ENCODE measurements around the gene CUBN. TPM values are rescaled to one million over a fixed set of nuclear protein-coding genes. Genes with fewer than 3 reads are reported as not detected.
"Not testable (repeated sequence)": the region's sequence is repeated elsewhere in the genome, so short reads cannot be mapped to it uniquely, and the experiment has no call there.

CUBN gene
- total RNA-seq, 3 donors from 2014 or later, result 0.14 to 0.26 (median 0.25) TPM

GRCh38 chr10:16853809-16854208 is 275.8 kb downstream of the CUBN start:
- Mint-ChIP-seq H3K4me3 (no peak overlapping the region), H3K27me3 (ENCODE audit: low read depth) (no peaks in the 10 kb centered on the region), H3K9me3 (no peaks in the 10 kb centered on the region), H3K36me3 (ENCODE audit: insufficient read depth) (no peaks in the 10 kb centered on the region), H3K4me1 (ENCODE audit: low read depth) (no peaks in the 10 kb centered on the region)
- ATAC-seq (no peak), DNase-seq (no peak)

- H3K36me3 Mint-ChIP-seq (ENCODE audit: insufficient read depth), result no peaks in the 10 kb centered on the region
- no peaks in the 10 kb centered on the region for H3K9me3 Mint-ChIP-seq
- H3K4me3 Mint-ChIP-seq, result no peak overlapping the region
- H3K27me3 Mint-ChIP-seq (ENCODE audit: low read depth), result no peaks in the 10 kb centered on the region
- no peaks in the 10 kb centered on the region for H3K4me1 Mint-ChIP-seq (ENCODE audit: low read depth)
- ATAC-seq (no peak), DNase-seq (no peak)
These were observed 276.4 kb downstream of the CUBN start for GRCh38 chr10:16853201-16853600.

- Mint-ChIP-seq H3K27me3 (ENCODE audit: low read depth) (no peaks in the 10 kb centered on the region), H3K36me3 (ENCODE audit: insufficient read depth) (no peaks in the 10 kb centered on the region), H3K9me3 (no peaks in the 10 kb centered on the region), H3K4me1 (ENCODE audit: low read depth) (no peaks in the 10 kb centered on the region), H3K4me3 (no peak overlapping the region)
- DNase-seq (no peak), ATAC-seq (no peak)
These were observed 277.0 kb downstream of the CUBN start for GRCh38 chr10:16852624-16853023.

GRCh38 chr10:16848562-16849154 is 281.0 kb downstream of the CUBN start:
- no peak overlapping the region for H3K4me3 Mint-ChIP-seq
- ATAC-seq (no peak), DNase-seq (no peak)
- H3K36me3 Mint-ChIP-seq (ENCODE audit: insufficient read depth), result no peaks in the 10 kb centered on the region
- H3K4me1 Mint-ChIP-seq (ENCODE audit: low read depth), result no peaks in the 10 kb centered on the region
- no peaks in the 10 kb centered on the region for H3K27me3 Mint-ChIP-seq (ENCODE audit: low read depth)
- no peaks in the 10 kb centered on the region for H3K9me3 Mint-ChIP-seq

GRCh38 chr10:16847644-16848043 is 282.0 kb downstream of the CUBN start:
- H3K36me3 Mint-ChIP-seq (ENCODE audit: insufficient read depth), result no peaks in the 10 kb centered on the region
- no peaks in the 10 kb centered on the region for H3K9me3 Mint-ChIP-seq
- H3K27me3 Mint-ChIP-seq (ENCODE audit: low read depth), result no peaks in the 10 kb centered on the region
- no peak overlapping the region for H3K4me3 Mint-ChIP-seq
- H3K4me1 Mint-ChIP-seq (ENCODE audit: low read depth), result peaks cover 5% of the 10 kb centered on the region
- DNase-seq (no peak), ATAC-seq (no peak)

GRCh38 chr10:16845248-16845647 is 284.4 kb downstream of the CUBN start:
- Mint-ChIP-seq H3K4me1 (ENCODE audit: low read depth) (peaks cover 5% of the 10 kb centered on the region), H3K36me3 (ENCODE audit: insufficient read depth) (peaks cover 2% of the 10 kb centered on the region), H3K27me3 (ENCODE audit: low read depth) (no peaks in the 10 kb centered on the region), H3K4me3 (no peak overlapping the region), H3K9me3 (no peaks in the 10 kb centered on the region)
- DNase-seq (no peak), ATAC-seq (no peak)

GRCh38 chr10:16843252-16843870 is 286.2 kb downstream of the CUBN start:
- H3K4me3 Mint-ChIP-seq, result no peak overlapping the region
- no peak for DNase-seq
- peaks cover 2% of the 10 kb centered on the region for H3K36me3 Mint-ChIP-seq (ENCODE audit: insufficient read depth)
- peak; percentile 37 to 70 for ATAC-seq
- no peaks in the 10 kb centered on the region for H3K27me3 Mint-ChIP-seq (ENCODE audit: low read depth)
- peaks cover 5% of the 10 kb centered on the region for H3K4me1 Mint-ChIP-seq (ENCODE audit: low read depth)
- no peaks in the 10 kb centered on the region for H3K9me3 Mint-ChIP-seq

GRCh38 chr10:16835228-16835627 is 294.4 kb downstream of the CUBN start:
- no peaks in the 10 kb centered on the region for H3K27me3 Mint-ChIP-seq (ENCODE audit: low read depth)
- peaks cover 8% of the 10 kb centered on the region for H3K4me1 Mint-ChIP-seq (ENCODE audit: low read depth)
- no peaks in the 10 kb centered on the region for H3K9me3 Mint-ChIP-seq
- DNase-seq, result peak; percentile 34
- peak; percentile 78 to 89 for ATAC-seq
- peak overlapping the region; percentile 48 for H3K4me3 Mint-ChIP-seq
- H3K36me3 Mint-ChIP-seq (ENCODE audit: insufficient read depth), result peaks cover under 1% of the 10 kb centered on the region

GRCh38 chr10:16832351-16833080 is 297.1 kb downstream of the CUBN start:
- no peak for DNase-seq
- Mint-ChIP-seq H3K27me3 (ENCODE audit: low read depth) (no peaks in the 10 kb centered on the region), H3K9me3 (no peaks in the 10 kb centered on the region), H3K36me3 (ENCODE audit: insufficient read depth) (no peaks in the 10 kb centered on the region), H3K4me3 (no peak overlapping the region), H3K4me1 (ENCODE audit: low read depth) (peaks cover 10% of the 10 kb centered on the region)
- ATAC-seq, result no peak

- Mint-ChIP-seq H3K9me3 (no peaks in the 10 kb centered on the region), H3K4me1 (ENCODE audit: low read depth) (peaks cover 2% of the 10 kb centered on the region), H3K4me3 (no peak overlapping the region), H3K27me3 (ENCODE audit: low read depth) (no peaks in the 10 kb centered on the region), H3K36me3 (ENCODE audit: insufficient read depth) (no peaks in the 10 kb centered on the region)
- DNase-seq, result no peak
- no peak for ATAC-seq
These were observed 300.9 kb downstream of the CUBN start for GRCh38 chr10:16828701-16829175.

GRCh38 chr10:16828114-16828568 is 301.5 kb downstream of the CUBN start:
- no peaks in the 10 kb centered on the region for H3K27me3 Mint-ChIP-seq (ENCODE audit: low read depth)
- no peak overlapping the region for H3K4me3 Mint-ChIP-seq
- ATAC-seq (peak; percentile 71 to 88), DNase-seq (peak; percentile 56)
- peaks cover 2% of the 10 kb centered on the region for H3K4me1 Mint-ChIP-seq (ENCODE audit: low read depth)
- peaks cover 4% of the 10 kb centered on the region for H3K36me3 Mint-ChIP-seq (ENCODE audit: insufficient read depth)
- peaks cover 1% of the 10 kb centered on the region for H3K9me3 Mint-ChIP-seq

GRCh38 chr10:16827474-16827873 is 302.1 kb downstream of the CUBN start:
- H3K36me3 Mint-ChIP-seq (ENCODE audit: insufficient read depth); H3K4me3 Mint-ChIP-seq; H3K27me3 Mint-ChIP-seq (ENCODE audit: low read depth); DNase-seq; H3K4me1 Mint-ChIP-seq (ENCODE audit: low read depth); ATAC-seq; H3K9me3 Mint-ChIP-seq: not testable (repeated sequence)

GRCh38 chr10:16822726-16823360 is 306.8 kb downstream of the CUBN start:
- Mint-ChIP-seq H3K4me1 (ENCODE audit: low read depth) (peaks cover 5% of the 10 kb centered on the region), H3K27me3 (ENCODE audit: low read depth) (no peaks in the 10 kb centered on the region), H3K9me3 (peaks cover 13% of the 10 kb centered on the region), H3K36me3 (ENCODE audit: insufficient read depth) (peaks cover 9% of the 10 kb centered on the region), H3K4me3 (no peak overlapping the region)
- ATAC-seq, result no peak
- no peak for DNase-seq

GRCh38 chr10:16822027-16822426 is 307.6 kb downstream of the CUBN start:
- peaks cover 13% of the 10 kb centered on the region for H3K9me3 Mint-ChIP-seq
- H3K27me3 Mint-ChIP-seq (ENCODE audit: low read depth), result no peaks in the 10 kb centered on the region
- H3K4me1 Mint-ChIP-seq (ENCODE audit: low read depth), result peaks cover 8% of the 10 kb centered on the region
- DNase-seq (no peak), ATAC-seq (no peak)
- H3K36me3 Mint-ChIP-seq (ENCODE audit: insufficient read depth), result peaks cover 9% of the 10 kb centered on the region
- H3K4me3 Mint-ChIP-seq, result no peak overlapping the region
